AG08395 (cell line): ENCODE results near the gene BID.
A peak's percentile ranks its signal among the peaks of the same experiment; 100 is the strongest.

Experiments
- DNase-seq: peaks from one replicate; pipeline ENCODE4 v3.0.0; 2012; ENCODE audit warnings: mixed read lengths, low spot score

Gene BID

GRCh38 chr22:17803609-17804270 lies 29.5 kb upstream of the BID start:
- no peak for DNase-seq

- DNase-seq, result peak; percentile 11
Measured at GRCh38 chr22:17802822-17803221, 28.6 kb upstream of the BID start.

- DNase-seq, result no peak
Measured at GRCh38 chr22:17802411-17802810, 28.1 kb upstream of the BID start.

- DNase-seq, result no peak
Measured at GRCh38 chr22:17797721-17798559, 23.7 kb upstream of the BID start.

- no peak for DNase-seq
Measured at GRCh38 chr22:17796695-17797094, 22.4 kb upstream of the BID start.

- DNase-seq, result no peak
Measured at GRCh38 chr22:17795661-17796548, 21.6 kb upstream of the BID start.

GRCh38 chr22:17794726-17795542 lies 20.7 kb upstream of the BID start:
- no peak for DNase-seq

GRCh38 chr22:17792854-17793434 lies 18.7 kb upstream of the BID start:
- no peak for DNase-seq

- no peak for DNase-seq
Measured at GRCh38 chr22:17792299-17792698, 18.0 kb upstream of the BID start.

- DNase-seq, result no peak
Measured at GRCh38 chr22:17791196-17791595, 16.9 kb upstream of the BID start.

GRCh38 chr22:17789379-17790200 lies 15.3 kb upstream of the BID start:
- DNase-seq, result no peak

GRCh38 chr22:17788528-17789378 lies 14.5 kb upstream of the BID start:
- DNase-seq, result no peak

- no peak for DNase-seq
Measured at GRCh38 chr22:17787716-17788330, 13.6 kb upstream of the BID start.

- no peak for DNase-seq
Measured at GRCh38 chr22:17787241-17787640, 13.0 kb upstream of the BID start.

GRCh38 chr22:17786435-17787161 lies 12.3 kb upstream of the BID start:
- DNase-seq, result no peak

GRCh38 chr22:17785185-17786184 lies 11.2 kb upstream of the BID start:
- peak; percentile 48 for DNase-seq

- DNase-seq, result no peak
Measured at GRCh38 chr22:17784776-17785175, 10.5 kb upstream of the BID start.
